ENCODE data around the gene MELTF. TPM values are rescaled to one million over a fixed set of nuclear protein-coding genes. Genes with fewer than 3 reads are reported as not detected.
A peak's percentile ranks its signal among the peaks of the same experiment; 100 is the strongest.

MELTF gene
- total RNA-seq, 4 donors from 2014 or later: 2.7 to 13.8 (median 4.3) TPM

GRCh38 chr3:197001106-197001971 is 28.3 kb downstream of the MELTF start:
- intact Hi-C loops (cut with DNase I): loop anchor here (2.0 to 10.0 kb wide), 3 partner anchors 29 to 503 kb away; no protein-coding TSS in a partner anchor
- Histone ChIP-seq H3K27me3 (no peaks in the 10 kb centered on the region), H3K4me3 (replicated peaks in 1 of 3) (no peak overlapping the region), H3K4me1 (peaks cover 21 to 23% of the 10 kb centered on the region in 2 donors), H3K36me3 (no peaks in the 10 kb centered on the region), H3K9me3 (no peaks in the 10 kb centered on the region), H3K27ac (peak overlapping the region in 1 of 3 donors; percentile 84)
- TF ChIP-seq POLR2A (IDR thresholded peaks at IDR 0.05): no peak
- no peak for TF ChIP-seq CTCF (IDR thresholded peaks at IDR 0.05)
- no peak for DNase-seq
- WGBS, 2 donors: 96% methylated on average over 18 to 19 of the region's 20 CpGs

GRCh38 chr3:197000211-197000610 is 29.4 kb downstream of the MELTF start:
- Histone ChIP-seq H3K27ac (no peak overlapping the region), H3K36me3 (no peaks in the 10 kb centered on the region), H3K27me3 (no peaks in the 10 kb centered on the region), H3K4me1 (peaks cover 25 to 31% of the 10 kb centered on the region in 2 donors), H3K4me3 (replicated peaks in 1 of 3) (no peak overlapping the region), H3K9me3 (no peaks in the 10 kb centered on the region)
- 89 to 93% methylated on average over 5 of the region's 5 CpGs for WGBS, 2 donors
- no peak for DNase-seq
- TF ChIP-seq POLR2A (IDR thresholded peaks at IDR 0.05) (no peak), CTCF (IDR thresholded peaks at IDR 0.05) (no peak)
- intact Hi-C loops (cut with DNase I): loop anchor here (2.0 to 10.0 kb wide), 3 partner anchors 31 to 505 kb away; no protein-coding TSS in a partner anchor

GRCh38 chr3:196998966-196999760 is 30.5 kb downstream of the MELTF start:
- no peak for DNase-seq
- Histone ChIP-seq H3K4me3 (replicated peaks in 1 of 3) (no peak overlapping the region), H3K36me3 (no peaks in the 10 kb centered on the region), H3K27ac (no peak overlapping the region), H3K4me1 (peaks cover 25 to 30% of the 10 kb centered on the region in 2 donors), H3K27me3 (no peaks in the 10 kb centered on the region), H3K9me3 (no peaks in the 10 kb centered on the region)
- WGBS, 2 donors: 91 to 92% methylated on average over 20 to 21 of the region's 21 CpGs
- intact Hi-C loops (cut with DNase I): no loop called here
- no peak for TF ChIP-seq CTCF (IDR thresholded peaks at IDR 0.05)
- no peak for TF ChIP-seq POLR2A (IDR thresholded peaks at IDR 0.05)

- H3K27ac ChIP-seq: peak overlapping the region in 2 of 3 donors; percentile 58 to 86
- H3K27me3 ChIP-seq: no peaks in the 10 kb centered on the region
- H3K36me3 ChIP-seq: no peaks in the 10 kb centered on the region
- no peaks in the 10 kb centered on the region for H3K9me3 ChIP-seq
- no peak for DNase-seq
- no peak for TF ChIP-seq POLR2A (IDR thresholded peaks at IDR 0.05)
- TF ChIP-seq CTCF (IDR thresholded peaks at IDR 0.05): no peak
- WGBS, 2 donors: 82 to 87% methylated on average over 6 to 15 of the region's 15 CpGs
- peaks cover 17 to 22% of the 10 kb centered on the region in 2 donors for H3K4me1 ChIP-seq
- no peak overlapping the region for H3K4me3 ChIP-seq (replicated peaks in 1 of 3)
- intact Hi-C loops (cut with DNase I): no loop called here
Measured at GRCh38 chr3:196997311-196997710, 32.3 kb downstream of the MELTF start.
